ENCODE measurements around the gene NFATC3. TPM values are rescaled to one million over a fixed set of nuclear protein-coding genes. Genes with fewer than 3 reads are reported as not detected.
"Not testable (repeated sequence)": the region's sequence is repeated elsewhere in the genome, so short reads cannot be mapped to it uniquely, and the experiment has no call there.

The NFATC3 gene
- total RNA-seq, 1 experiment from 2014 or later, result 22.9 TPM

DNA sequence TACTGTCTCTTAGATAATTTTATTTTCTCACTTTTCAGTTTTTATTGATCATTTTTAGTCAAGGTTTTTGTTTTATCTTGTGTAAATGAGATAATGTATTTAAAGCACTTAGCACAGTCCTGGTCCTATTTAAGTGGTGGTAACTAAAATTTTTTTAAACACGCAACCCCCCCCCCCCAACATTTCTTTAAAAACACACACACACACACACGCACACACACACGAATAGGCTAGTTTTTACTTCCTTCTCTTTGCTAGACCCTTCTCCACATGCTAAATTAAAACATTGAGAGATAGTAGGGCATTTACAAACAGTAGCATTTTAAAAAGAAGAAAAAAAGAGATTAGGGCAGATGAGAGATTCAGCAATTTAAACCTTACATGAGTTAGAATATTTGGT lies 5.0 kb downstream of the NFATC3 start:
- H3K36me3 ChIP-seq (replicated peaks; ENCODE audit: control insufficient read depth, insufficient read depth, low read length), result no peaks in the 10 kb centered on the region
- no peak for DNase-seq
- H3K4me3 ChIP-seq (ENCODE audit: insufficient read depth, low read depth, low read length), result no peak overlapping the region
- H3K27me3 ChIP-seq (ENCODE audit: control insufficient read depth, insufficient read depth, low read length), result no peaks in the 10 kb centered on the region

DNA sequence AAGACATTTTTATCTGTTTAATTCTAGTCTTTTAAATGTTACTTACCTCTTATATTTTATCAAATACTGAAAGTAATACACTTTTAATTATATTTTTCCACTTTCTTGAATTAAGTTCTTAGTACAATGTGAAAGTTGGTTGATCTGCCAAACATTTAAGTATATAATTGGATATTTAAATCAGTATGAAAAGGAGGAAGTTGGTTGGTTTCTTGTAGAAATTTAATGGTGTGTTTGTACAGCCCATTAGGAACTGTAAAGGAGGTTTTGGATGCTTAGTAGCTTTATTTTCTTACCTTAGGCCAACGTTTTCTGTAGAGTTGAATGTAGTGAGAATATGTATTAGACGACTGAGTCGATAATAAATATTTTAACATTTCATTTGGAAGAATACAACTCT lies 5.4 kb downstream of the NFATC3 start:
- Histone ChIP-seq H3K27me3 (ENCODE audit: control insufficient read depth, insufficient read depth, low read length) (no peaks in the 10 kb centered on the region), H3K4me3 (ENCODE audit: insufficient read depth, low read depth, low read length) (no peak overlapping the region), H3K36me3 (replicated peaks; ENCODE audit: control insufficient read depth, insufficient read depth, low read length) (no peaks in the 10 kb centered on the region)
- DNase-seq, result no peak

DNA sequence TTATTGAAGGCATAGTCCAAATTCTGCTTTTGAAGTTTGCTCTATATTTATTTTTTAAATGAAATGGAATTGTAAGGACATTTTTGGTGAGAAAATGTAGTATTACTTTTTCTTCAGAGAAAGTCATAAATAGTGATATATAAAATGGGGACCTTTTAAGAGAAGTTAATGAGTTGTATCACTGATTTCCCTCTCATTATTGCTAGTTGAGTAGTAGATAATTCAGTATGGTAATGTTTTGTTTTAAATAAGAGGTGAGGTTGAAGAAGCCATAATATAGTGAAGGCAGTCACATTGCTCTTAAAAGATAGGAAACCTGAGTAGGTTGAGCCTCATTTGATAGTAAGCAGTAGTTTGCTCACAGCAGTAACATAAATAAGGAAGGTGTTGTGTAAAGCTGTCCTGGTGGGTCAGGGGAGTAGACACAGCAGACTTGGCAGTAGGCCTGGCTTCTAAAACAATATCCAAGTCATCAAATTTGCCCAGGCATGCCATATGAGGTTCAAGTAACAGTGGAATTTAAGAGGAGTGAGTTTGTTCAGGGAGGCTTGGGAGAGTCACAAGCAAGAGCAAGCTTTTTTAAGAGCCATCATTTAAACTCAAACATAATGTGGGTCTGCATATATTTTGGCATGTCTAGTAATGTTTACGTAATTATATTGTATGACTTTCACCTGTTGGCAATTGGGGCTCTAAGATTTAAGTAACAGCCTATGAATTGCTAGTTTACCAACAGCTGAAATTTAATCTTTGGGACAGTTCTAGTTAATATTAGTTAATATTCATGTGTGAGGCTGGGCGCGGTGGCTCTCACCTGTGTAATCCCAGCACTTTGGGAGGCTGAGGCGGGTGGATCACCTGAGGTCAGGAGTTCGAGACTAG lies 6.5 kb downstream of the NFATC3 start:
- H3K4me3 ChIP-seq (ENCODE audit: insufficient read depth, low read depth, low read length), result no peak overlapping the region
- no peak for DNase-seq
- no peaks in the 10 kb centered on the region for H3K36me3 ChIP-seq (replicated peaks; ENCODE audit: control insufficient read depth, insufficient read depth, low read length)
- H3K27me3 ChIP-seq (ENCODE audit: control insufficient read depth, insufficient read depth, low read length), result no peaks in the 10 kb centered on the region

DNA sequence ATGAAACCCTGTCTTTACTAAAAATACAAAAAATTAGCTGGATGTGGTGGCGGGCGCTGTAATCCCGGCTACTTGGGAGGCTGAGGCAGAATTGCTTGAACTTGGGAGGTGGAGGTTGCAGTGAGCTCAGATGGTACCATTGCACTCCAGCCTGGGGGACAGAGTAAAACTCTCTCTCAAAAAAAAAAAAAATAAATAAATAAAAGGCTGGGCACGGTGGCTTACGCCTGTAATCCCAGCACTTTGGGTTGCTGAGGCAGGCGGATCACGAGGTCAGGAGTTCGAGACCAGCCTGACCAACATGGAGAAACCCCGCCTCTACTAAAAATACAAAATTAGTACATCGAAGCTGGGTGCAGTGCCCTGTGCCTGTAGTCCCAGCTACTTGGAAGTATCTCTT lies 7.1 kb downstream of the NFATC3 start:
- H3K4me3 ChIP-seq (ENCODE audit: insufficient read depth, low read depth, low read length); H3K36me3 ChIP-seq (replicated peaks; ENCODE audit: control insufficient read depth, insufficient read depth, low read length); H3K27me3 ChIP-seq (ENCODE audit: control insufficient read depth, insufficient read depth, low read length); DNase-seq: not testable (repeated sequence)

DNA sequence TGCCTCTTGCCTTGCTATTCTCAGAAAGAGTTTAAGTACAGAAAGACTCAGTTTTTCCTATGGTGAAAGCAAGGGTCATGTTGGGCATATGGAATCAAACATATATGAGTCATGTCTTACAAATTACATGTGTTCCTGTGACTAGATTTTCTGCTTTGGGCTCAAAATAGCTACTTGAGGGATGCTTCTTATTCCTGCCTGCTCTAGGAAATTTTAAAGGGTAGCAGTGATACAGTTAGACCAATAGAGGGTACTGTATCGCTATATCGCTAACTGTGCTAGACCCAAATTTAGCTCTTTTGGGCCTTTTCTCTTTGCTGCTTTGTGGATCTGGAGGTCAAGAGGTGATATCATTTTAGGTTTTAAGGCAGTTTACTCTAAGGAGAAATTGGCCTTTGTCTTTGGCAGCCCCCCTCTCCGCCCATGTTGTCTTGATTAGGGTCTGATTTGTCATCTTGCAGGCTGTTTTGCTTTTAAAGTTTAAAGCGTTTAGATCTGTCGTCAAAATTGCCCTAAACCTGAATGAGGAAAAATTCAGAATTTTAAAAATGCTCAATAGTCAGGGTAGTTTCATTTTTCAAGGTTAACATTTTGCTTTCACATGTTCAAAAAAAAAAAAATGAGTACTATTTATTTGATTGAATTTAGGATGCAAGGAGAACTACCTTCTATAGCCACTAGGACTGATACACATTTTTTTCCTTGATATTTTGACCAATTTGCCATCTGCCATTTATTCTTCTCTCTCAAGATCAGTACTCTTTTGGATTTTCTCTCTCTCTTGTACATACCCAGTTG lies 8.8 kb downstream of the NFATC3 start:
- Histone ChIP-seq H3K4me3 (ENCODE audit: insufficient read depth, low read depth, low read length) (no peak overlapping the region), H3K27me3 (ENCODE audit: control insufficient read depth, insufficient read depth, low read length) (no peaks in the 10 kb centered on the region), H3K36me3 (replicated peaks; ENCODE audit: control insufficient read depth, insufficient read depth, low read length) (no peaks in the 10 kb centered on the region)
- DNase-seq, result peak; percentile 26

DNA sequence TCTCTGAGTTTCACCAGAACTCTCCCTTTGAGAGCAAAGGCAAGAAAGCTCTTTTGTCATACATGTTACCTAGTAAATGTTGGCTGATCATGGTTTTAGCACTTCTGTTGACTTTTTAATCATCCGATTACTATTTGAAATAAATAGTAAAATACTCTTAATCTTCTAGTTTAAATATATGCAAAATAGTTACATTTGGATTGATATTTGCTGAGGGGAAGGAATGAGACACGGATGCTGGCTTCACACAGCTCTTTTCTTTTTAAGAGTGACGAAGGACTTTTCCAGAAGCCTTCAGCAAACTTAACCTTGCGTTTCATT lies 9.4 kb downstream of the NFATC3 start:
- H3K36me3 ChIP-seq (replicated peaks; ENCODE audit: control insufficient read depth, insufficient read depth, low read length), result no peaks in the 10 kb centered on the region
- H3K27me3 ChIP-seq (ENCODE audit: control insufficient read depth, insufficient read depth, low read length), result no peaks in the 10 kb centered on the region
- H3K4me3 ChIP-seq (ENCODE audit: insufficient read depth, low read depth, low read length), result no peak overlapping the region
- no peak for DNase-seq

DNA sequence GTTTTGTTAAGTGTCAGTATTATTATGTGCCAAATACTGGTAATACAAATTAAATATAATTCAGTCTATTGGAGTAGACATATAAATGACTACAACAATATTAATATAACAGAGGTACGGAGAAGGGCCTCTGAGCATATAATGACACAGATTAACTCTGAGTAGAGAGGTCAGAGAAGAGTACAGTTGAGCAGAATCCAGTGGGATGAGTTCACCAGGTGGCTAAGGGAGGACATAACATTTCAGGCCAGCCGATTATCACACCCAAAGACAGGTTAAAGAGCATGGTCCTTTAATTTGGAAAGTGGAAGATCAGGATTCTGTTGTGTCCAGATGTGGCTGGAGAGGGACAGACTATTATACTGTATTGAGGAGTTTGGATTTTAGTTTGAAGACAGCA lies 11.3 kb downstream of the NFATC3 start:
- Histone ChIP-seq H3K4me3 (ENCODE audit: insufficient read depth, low read depth, low read length) (no peak overlapping the region), H3K27me3 (ENCODE audit: control insufficient read depth, insufficient read depth, low read length) (no peaks in the 10 kb centered on the region), H3K36me3 (replicated peaks; ENCODE audit: control insufficient read depth, insufficient read depth, low read length) (no peaks in the 10 kb centered on the region)
- DNase-seq, result no peak

DNA sequence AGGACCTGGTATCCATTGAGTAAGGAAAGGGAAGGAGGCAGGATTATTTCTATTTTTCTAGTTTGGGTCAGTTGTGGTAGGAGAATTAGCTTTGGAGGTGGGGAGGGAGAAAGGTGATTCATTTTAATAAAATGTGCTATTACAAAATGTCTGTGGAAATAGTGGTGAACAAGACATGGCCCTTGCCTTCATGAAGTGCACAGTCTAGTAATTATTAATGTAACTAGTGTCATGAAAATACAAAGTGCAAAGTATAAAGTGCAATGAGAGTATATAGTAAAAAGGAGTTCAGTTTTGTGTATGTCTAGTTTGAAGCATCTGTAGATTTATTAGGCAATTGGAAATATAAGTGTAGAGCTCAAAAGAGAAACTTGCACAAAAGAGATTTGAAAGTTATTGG lies 11.9 kb downstream of the NFATC3 start:
- H3K27me3 ChIP-seq (ENCODE audit: control insufficient read depth, insufficient read depth, low read length), result no peaks in the 10 kb centered on the region
- H3K4me3 ChIP-seq (ENCODE audit: insufficient read depth, low read depth, low read length), result no peak overlapping the region
- no peak for DNase-seq
- H3K36me3 ChIP-seq (replicated peaks; ENCODE audit: control insufficient read depth, insufficient read depth, low read length), result no peaks in the 10 kb centered on the region

DNA sequence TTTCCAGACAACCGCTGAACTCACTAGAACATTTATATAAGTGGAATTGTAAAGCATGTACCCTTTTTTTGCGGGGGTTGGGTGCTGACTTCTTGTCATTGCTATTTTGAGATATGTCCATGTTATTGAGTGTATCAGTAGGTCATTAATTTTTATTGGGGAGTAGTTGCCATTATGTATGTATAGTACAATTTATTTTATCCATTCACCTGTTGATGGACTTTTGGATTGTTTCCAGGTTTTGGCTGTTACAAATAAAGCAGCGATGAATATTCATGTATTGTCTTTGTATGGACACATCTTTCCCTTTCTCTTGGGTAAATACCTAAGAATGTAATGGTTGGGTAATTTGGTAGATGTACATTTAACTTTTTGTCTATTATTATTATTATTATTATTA lies 12.7 kb downstream of the NFATC3 start:
- Histone ChIP-seq H3K27me3 (ENCODE audit: control insufficient read depth, insufficient read depth, low read length) (no peaks in the 10 kb centered on the region), H3K36me3 (replicated peaks; ENCODE audit: control insufficient read depth, insufficient read depth, low read length) (no peaks in the 10 kb centered on the region), H3K4me3 (ENCODE audit: insufficient read depth, low read depth, low read length) (no peak overlapping the region)
- DNase-seq, result no peak

DNA sequence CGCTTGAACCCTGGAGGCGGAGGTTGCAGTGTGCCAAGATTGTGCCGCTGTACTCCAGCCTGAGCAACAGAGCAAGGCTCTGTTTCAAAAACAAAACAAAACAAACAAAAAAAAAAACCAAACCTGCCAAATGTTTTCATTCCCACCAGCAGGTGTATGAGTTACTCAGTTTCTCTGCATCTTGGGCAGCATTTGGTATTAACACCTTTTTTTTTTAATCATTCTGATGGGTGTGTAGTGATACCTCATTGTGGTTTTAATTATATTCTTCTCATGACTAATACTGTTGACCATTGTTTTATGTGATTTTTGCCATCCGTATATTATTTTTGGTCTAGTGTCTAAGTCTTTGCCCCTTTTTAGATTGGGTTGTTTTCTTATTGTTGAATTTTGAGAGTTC lies 15.3 kb downstream of the NFATC3 start:
- Histone ChIP-seq H3K4me3 (ENCODE audit: insufficient read depth, low read depth, low read length) (no peak overlapping the region), H3K36me3 (replicated peaks; ENCODE audit: control insufficient read depth, insufficient read depth, low read length) (no peaks in the 10 kb centered on the region), H3K27me3 (ENCODE audit: control insufficient read depth, insufficient read depth, low read length) (no peaks in the 10 kb centered on the region)
- no peak for DNase-seq

DNA sequence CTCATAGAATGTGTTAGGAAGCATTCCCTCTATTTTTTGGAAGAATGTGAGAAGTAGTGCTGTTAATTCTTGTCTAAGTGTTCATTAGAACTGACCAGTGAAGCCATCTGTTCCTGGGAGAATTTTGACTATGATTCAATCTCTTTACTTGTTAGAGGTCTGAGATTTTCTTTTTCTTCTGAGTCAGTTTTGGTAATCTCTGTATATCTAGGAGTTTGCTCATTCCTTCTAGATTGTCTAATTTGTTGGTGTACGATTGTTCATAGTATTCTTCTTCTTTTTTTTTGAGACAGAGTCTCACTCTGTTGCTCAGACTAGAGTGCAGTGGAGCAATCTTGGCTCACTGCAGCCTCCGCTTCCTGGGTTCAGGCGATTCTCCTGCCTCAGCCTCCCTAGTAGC lies 20.4 kb downstream of the NFATC3 start:
- DNase-seq, result no peak
- Histone ChIP-seq H3K36me3 (replicated peaks; ENCODE audit: control insufficient read depth, insufficient read depth, low read length) (no peaks in the 10 kb centered on the region), H3K27me3 (ENCODE audit: control insufficient read depth, insufficient read depth, low read length) (no peaks in the 10 kb centered on the region), H3K4me3 (ENCODE audit: insufficient read depth, low read depth, low read length) (no peak overlapping the region)

DNA sequence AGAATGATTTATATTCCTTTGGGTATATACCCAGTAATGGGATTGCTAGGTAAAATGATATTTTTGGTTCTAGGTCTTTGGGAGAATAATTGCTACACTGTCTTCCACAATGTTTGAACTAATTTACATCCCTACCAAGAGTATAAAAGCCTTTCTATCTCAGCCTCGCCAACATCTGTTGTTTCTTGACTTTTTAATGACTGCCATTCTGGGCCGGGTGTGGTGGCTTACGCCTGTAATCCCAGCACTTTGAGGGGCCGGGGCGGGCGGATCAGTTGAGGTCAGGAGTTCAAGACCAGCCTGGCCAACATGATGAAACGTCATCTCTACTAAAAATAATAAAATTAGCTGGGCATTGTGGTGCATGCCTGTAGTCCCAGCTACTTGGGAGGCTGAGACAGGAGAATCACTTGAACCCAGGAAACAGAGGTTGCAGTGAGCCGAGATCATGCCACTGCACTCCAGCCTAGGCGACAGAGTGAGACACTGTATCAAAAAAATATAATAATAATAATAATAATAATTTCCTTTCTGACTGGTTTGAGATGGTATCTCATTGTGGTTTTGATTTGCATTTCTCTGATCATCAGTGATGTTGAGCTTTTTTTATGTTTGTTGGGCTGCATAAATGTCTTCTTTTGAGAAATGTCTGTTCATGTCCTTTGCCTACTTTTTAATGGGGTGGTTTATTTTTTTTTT lies 22.2 kb downstream of the NFATC3 start:
- H3K36me3 ChIP-seq (replicated peaks; ENCODE audit: control insufficient read depth, insufficient read depth, low read length); H3K27me3 ChIP-seq (ENCODE audit: control insufficient read depth, insufficient read depth, low read length); DNase-seq: not testable (repeated sequence)

DNA sequence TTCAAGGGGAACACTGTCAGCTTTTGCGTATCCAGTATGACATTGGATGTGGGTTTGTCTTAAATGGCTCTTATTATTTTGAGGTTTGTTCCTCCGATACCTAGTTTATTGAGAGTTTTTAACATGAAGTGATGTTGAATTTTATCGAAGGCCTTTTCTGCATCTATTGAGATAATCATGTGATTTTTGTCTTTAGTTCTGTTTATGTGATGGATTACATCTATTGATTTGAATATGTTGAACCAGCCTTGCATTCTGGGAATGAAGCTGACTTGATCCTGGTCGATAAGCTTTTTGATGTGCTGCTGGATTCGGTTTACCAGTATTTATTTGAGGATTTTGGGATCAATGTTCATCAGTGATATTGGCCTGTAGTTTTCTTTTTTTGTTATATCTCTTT lies 24.0 kb downstream of the NFATC3 start:
- DNase-seq; H3K4me3 ChIP-seq (ENCODE audit: insufficient read depth, low read depth, low read length); H3K27me3 ChIP-seq (ENCODE audit: control insufficient read depth, insufficient read depth, low read length); H3K36me3 ChIP-seq (replicated peaks; ENCODE audit: control insufficient read depth, insufficient read depth, low read length): not testable (repeated sequence)

More for the DNA sequence above, 22.2 kb downstream of the NFATC3 start:
- not testable (repeated sequence) for H3K4me3 ChIP-seq (ENCODE audit: insufficient read depth, low read depth, low read length)

DNA sequence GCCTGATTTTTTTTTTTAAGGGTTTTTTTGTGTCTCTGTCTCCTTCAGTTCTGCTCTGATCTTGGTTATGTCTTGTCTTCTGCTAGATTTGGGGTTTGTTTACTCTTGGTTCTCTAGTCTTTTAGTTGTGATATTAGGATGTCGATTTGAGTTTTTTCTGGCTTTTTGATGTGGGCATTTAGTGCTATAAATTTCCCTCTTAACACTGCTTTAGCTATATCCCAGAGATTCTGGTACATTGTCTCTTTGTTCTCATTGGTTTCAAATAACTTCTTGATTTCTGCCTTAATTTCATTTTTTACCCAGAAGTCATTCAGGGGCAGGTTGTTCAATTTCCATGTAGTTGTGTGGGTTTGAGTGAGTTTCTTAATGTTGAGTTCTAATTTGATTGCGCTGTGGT lies 25.4 kb downstream of the NFATC3 start:
- DNase-seq; H3K36me3 ChIP-seq (replicated peaks; ENCODE audit: control insufficient read depth, insufficient read depth, low read length); H3K4me3 ChIP-seq (ENCODE audit: insufficient read depth, low read depth, low read length); H3K27me3 ChIP-seq (ENCODE audit: control insufficient read depth, insufficient read depth, low read length): not testable (repeated sequence)

DNA sequence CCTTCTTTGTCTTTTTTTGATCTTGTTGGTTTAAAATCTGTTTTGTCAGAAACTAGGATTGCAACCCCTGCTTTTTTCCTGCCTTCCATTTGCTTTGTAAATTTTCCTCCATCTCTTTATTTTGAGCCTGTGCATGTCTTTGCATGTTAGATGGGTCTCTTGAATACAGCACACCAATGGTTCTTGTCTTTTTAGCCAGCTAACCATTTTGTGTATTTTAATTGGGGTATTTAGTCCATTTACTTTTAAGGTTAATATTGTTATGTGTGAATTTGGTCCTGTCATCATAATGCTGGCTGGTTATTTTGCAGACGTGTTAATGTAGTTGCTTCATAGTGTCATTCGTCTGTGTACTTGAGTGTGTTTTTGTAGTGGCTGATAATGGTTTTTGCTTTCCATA lies 26.2 kb downstream of the NFATC3 start:
- DNase-seq, result no peak
- H3K27me3 ChIP-seq (ENCODE audit: control insufficient read depth, insufficient read depth, low read length), result no peaks in the 10 kb centered on the region
- no peaks in the 10 kb centered on the region for H3K36me3 ChIP-seq (replicated peaks; ENCODE audit: control insufficient read depth, insufficient read depth, low read length)
- H3K4me3 ChIP-seq (ENCODE audit: insufficient read depth, low read depth, low read length), result no peak overlapping the region
